ENCODE results near the gene MYO7B.

Gene MYO7B

GRCh38 chr2:127575941-127576432 lies 40.5 kb downstream of the MYO7B start:
- DNase-seq = no peak

- peak; percentile 46 for DNase-seq
Measured at GRCh38 chr2:127576433-127577207, 41.1 kb downstream of the MYO7B start.

- DNase-seq = no peak
Measured at GRCh38 chr2:127577208-127577475, 41.7 kb downstream of the MYO7B start.

- DNase-seq = no peak
Measured at GRCh38 chr2:127577503-127577902, 42.0 kb downstream of the MYO7B start.

GRCh38 chr2:127577973-127578372 lies 42.5 kb downstream of the MYO7B start:
- no peak for DNase-seq

GRCh38 chr2:127578411-127578810 lies 42.9 kb downstream of the MYO7B start:
- DNase-seq = no peak

GRCh38 chr2:127579231-127579630 lies 43.7 kb downstream of the MYO7B start:
- no peak for DNase-seq

- no peak for DNase-seq
Measured at GRCh38 chr2:127580167-127581049, 44.9 kb downstream of the MYO7B start.

GRCh38 chr2:127581050-127581345 lies 45.5 kb downstream of the MYO7B start:
- no peak for DNase-seq

GRCh38 chr2:127581516-127582490 lies 46.3 kb downstream of the MYO7B start:
- DNase-seq = no peak

- no peak for DNase-seq
Measured at GRCh38 chr2:127582863-127583861, 47.7 kb downstream of the MYO7B start.

- no peak for DNase-seq
Measured at GRCh38 chr2:127584047-127584446, 48.6 kb downstream of the MYO7B start.

- no peak for DNase-seq
Measured at GRCh38 chr2:127584516-127585033, 49.1 kb downstream of the MYO7B start.

- no peak for DNase-seq
Measured at GRCh38 chr2:127585270-127585807, 49.9 kb downstream of the MYO7B start.

GRCh38 chr2:127586136-127586535 lies 50.7 kb downstream of the MYO7B start:
- no peak for DNase-seq

- DNase-seq = no peak
Measured at GRCh38 chr2:127586746-127587295, 51.3 kb downstream of the MYO7B start.

GRCh38 chr2:127588241-127588640 lies 52.8 kb downstream of the MYO7B start:
- no peak for DNase-seq

GRCh38 chr2:127589358-127589757 lies 53.9 kb downstream of the MYO7B start:
- no peak for DNase-seq

- no peak for DNase-seq
Measured at GRCh38 chr2:127589841-127590240, 54.4 kb downstream of the MYO7B start.

GRCh38 chr2:127590386-127591190 lies 55.1 kb downstream of the MYO7B start:
- no peak for DNase-seq
